Stomach (tissue), 9 donors: ENCODE results near the gene NCOA3. TPM values are rescaled to one million over a fixed set of nuclear protein-coding genes. Genes with fewer than 3 reads are reported as not detected.

Experiments
- DNase-seq, 2 donors: peaks; one replicate each; pipeline versions ENCODE4 v3.0.0 to v3.0.0-alpha.2; 2013 to 2019
- H3K27ac ChIP-seq, 5 donors: fragments of 200-600 bp in 4 of 5; sonication (generic) in 4 of 5; one replicate each; pipeline ENCODE4 v1.5.1; 2013 to 2019; ENCODE audit warnings: mild to moderate bottlenecking in 1 of 5, moderate library complexity in 1 of 5
- H3K27me3 ChIP-seq, 3 donors: fragments of 200-600 bp; sonication (generic); one replicate each; pipeline ENCODE4 v1.5.1; 2017 to 2019; ENCODE audit warnings: mixed run types in 1 of 3
- H3K36me3 ChIP-seq, 4 donors: fragments of 200-600 bp; sonication (generic); 1 replicate in 3 of 4; 2 replicates in 1 of 4; pipeline ENCODE4 v1.5.1; 2016 to 2019
- H3K4me1 ChIP-seq, 4 donors: fragments of 200-600 bp; sonication (generic); one replicate each; pipeline ENCODE4 v1.5.1; 2016 to 2019
- H3K4me3 ChIP-seq, 4 donors: fragments of 200-600 bp; sonication (generic) in 3 of 4; one replicate each; pipeline ENCODE4 v1.5.1; 2016 to 2019; ENCODE audit warnings: mild to moderate bottlenecking in 1 of 4
- H3K9me3 ChIP-seq, 4 donors: fragments of 200-600 bp; sonication (generic); one replicate each; pipeline ENCODE4 v1.5.1; 2016 to 2019
- EP300 ChIP-seq: sonication (generic); formaldehyde crosslinking; IDR thresholded peaks from one replicate; pipeline ENCODE4 v1.6.1; 2017; ENCODE audit warnings: antibody characterized with exemption
- POLR2A ChIP-seq, 4 donors: fragments of 450-650 bp; IDR thresholded peaks; one replicate each; pipeline ENCODE4 v1.6.1; 2016; ENCODE audit warnings: antibody characterized with exemption in 4 of 4, control low read depth in 2 of 4, mild to moderate bottlenecking in 1 of 4, moderate library complexity in 1 of 4
- POLR2AphosphoS5 ChIP-seq, 3 donors: sonication (generic); formaldehyde crosslinking; IDR thresholded peaks; one replicate each; pipeline ENCODE4 v1.6.1; 2016; ENCODE audit warnings: antibody characterized with exemption in 3 of 3
- WGBS, 5 donors: extraction: QIAGEN DNeasy Blood & Tissue Kit in 3 of 5; methylation state at CpG; one replicate each; pipeline versions ENCODE4 v1.1.5 to v1.1.7; 2013 to 2018; 5-methylcytosine and 5-hydroxymethylcytosine counted together
- intact Hi-C: fragments of 100-400 bp; cut with DNase I; formaldehyde crosslinking; loops from one replicate; pipeline ENCODE4 v1.15.1; 2023; ENCODE audit warnings: low total_unique reads
- polyA plus RNA-seq, 3 donors: library from polyadenylated mRNA; stranded (reverse); fragments of 200-250 nt; gene quantifications; one replicate each; pipeline ENCODE4 v1.2.3, GENCODE V29; 2013
- total RNA-seq, 5 donors: library from RNA; depleted of rRNA; stranded (reverse); fragments of >200 nt; gene quantifications; one replicate each; pipeline versions ENCODE4 v1.1.0 to v1.2.3, GENCODE V29; 2014 to 2016
- TF ChIP-seq, protein P1 (sequence below), 7 experiments: fragments of 450-650 bp in 4 of 7; fragments of 200-600 bp in 3 of 7; sonication (generic) in 3 of 7; IDR thresholded peaks; one replicate each; pipeline ENCODE4 v1.5.1; 2016 to 2019; ENCODE audit warnings: antibody characterized with exemption in 7 of 7, control low read depth in 2 of 7, mild to moderate bottlenecking in 1 of 7
- donor health status: healthy with polysubstance abuse.
- donor health status: Bipolar disorder and iron deficiency.
- donor health status: healthy.

NCOA3 gene
- total and polyA plus RNA-seq, 8 donors, result 4.1 to 60.8 (median 16.3) TPM

DNA sequence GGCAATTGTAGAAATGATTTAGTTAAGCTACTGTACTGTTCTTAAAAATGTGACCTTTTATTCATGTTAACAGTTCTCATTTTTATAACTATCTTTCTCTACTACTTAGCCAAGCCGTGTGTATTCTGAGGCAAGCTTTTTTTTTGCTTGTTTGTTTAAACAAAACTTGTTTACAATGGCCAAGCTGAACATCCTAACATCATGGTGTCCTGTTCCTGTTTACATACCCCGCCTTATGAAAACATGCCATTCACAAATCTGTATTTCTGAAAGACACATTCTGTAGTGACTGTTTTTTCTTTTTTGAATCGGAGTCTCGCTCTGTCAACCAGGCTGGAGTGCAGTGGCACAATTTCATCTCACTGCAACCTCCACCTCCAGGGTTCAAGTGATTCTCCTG lies 140.9 kb downstream of the NCOA3 start:
- no peak overlapping the region for H3K4me3 ChIP-seq
- H3K4me1 ChIP-seq, result no peaks in the 10 kb centered on the region
- no peaks in the 10 kb centered on the region for H3K27me3 ChIP-seq
- H3K9me3 ChIP-seq, result no peaks in the 10 kb centered on the region
- no peak overlapping the region for H3K27ac ChIP-seq
- peaks cover 40 to 100% (median 96%) of the 10 kb centered on the region in 4 donors for H3K36me3 ChIP-seq
- no peak for DNase-seq
- TF ChIP-seq, protein P1, sequence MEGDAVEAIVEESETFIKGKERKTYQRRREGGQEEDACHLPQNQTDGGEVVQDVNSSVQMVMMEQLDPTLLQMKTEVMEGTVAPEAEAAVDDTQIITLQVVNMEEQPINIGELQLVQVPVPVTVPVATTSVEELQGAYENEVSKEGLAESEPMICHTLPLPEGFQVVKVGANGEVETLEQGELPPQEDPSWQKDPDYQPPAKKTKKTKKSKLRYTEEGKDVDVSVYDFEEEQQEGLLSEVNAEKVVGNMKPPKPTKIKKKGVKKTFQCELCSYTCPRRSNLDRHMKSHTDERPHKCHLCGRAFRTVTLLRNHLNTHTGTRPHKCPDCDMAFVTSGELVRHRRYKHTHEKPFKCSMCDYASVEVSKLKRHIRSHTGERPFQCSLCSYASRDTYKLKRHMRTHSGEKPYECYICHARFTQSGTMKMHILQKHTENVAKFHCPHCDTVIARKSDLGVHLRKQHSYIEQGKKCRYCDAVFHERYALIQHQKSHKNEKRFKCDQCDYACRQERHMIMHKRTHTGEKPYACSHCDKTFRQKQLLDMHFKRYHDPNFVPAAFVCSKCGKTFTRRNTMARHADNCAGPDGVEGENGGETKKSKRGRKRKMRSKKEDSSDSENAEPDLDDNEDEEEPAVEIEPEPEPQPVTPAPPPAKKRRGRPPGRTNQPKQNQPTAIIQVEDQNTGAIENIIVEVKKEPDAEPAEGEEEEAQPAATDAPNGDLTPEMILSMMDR (IDR thresholded peaks at IDR 0.05), result no peak
- TF ChIP-seq POLR2AphosphoS5 (IDR thresholded peaks at IDR 0.05), result no peak
- TF ChIP-seq EP300, result no peak
- TF ChIP-seq POLR2A (IDR thresholded peaks at IDR 0.05), result no peak
- 74 to 80% (median 78%) methylated on average over 4 of the region's 4 CpGs for WGBS, 5 donors
- intact Hi-C loops, result no loop called here

DNA sequence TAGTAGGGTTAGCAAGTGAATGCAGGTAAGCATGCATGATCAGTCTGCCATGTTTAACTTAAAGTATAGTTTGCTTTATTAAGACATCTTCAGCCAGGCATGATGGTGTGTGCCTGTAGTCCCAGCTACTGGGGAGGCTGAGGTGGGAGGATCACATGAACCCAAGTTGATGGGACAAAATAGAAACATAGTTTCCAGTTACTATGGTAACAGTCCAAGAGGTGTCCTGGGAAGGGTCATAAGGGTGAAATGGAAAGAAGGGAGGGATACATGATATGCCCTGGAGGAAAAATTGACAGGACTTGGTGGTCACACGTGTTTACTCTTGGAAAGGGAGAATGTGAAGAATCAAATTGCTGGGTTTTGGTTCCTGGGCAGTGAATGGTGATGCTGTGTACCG lies 143.9 kb downstream of the NCOA3 start:
- TF ChIP-seq EP300, result no peak
- TF ChIP-seq, protein P1 (IDR thresholded peaks at IDR 0.05), result no peak
- no peak for TF ChIP-seq POLR2AphosphoS5 (IDR thresholded peaks at IDR 0.05)
- TF ChIP-seq POLR2A (IDR thresholded peaks at IDR 0.05), result no peak
- intact Hi-C loops, result no loop called here
- 67 to 97% (median 91%) methylated on average over 2 of the region's 2 CpGs for WGBS, 5 donors
- no peak for DNase-seq
- H3K27ac ChIP-seq, result no peak overlapping the region
- H3K27me3 ChIP-seq, result no peaks in the 10 kb centered on the region
- H3K36me3 ChIP-seq, result peaks cover 29 to 100% (median 95%) of the 10 kb centered on the region in 4 donors
- H3K9me3 ChIP-seq, result no peaks in the 10 kb centered on the region
- H3K4me1 ChIP-seq, result no peaks in the 10 kb centered on the region
- H3K4me3 ChIP-seq, result no peak overlapping the region

DNA sequence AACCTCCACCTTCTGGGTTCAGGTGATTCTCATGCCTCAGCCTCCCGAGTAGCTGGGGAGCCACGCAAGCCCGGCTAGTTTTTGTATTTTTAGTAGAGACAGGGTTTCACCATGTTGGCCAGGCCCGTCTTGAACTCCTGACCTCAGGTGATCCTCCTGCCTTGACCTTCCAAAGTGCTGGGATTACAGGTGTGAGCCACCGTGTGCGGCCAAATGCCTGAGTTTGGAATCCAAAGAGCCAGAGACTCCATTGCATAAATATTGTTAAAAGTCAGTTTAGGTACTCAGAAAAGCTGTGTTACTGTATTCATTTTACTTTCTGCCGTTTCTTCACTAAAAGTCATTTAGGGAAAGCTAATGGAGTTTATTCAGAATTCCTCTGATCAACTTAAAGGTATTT lies 146.3 kb downstream of the NCOA3 start:
- Histone ChIP-seq H3K27me3 (no peaks in the 10 kb centered on the region), H3K4me1 (no peaks in the 10 kb centered on the region), H3K4me3 (no peak overlapping the region), H3K9me3 (no peaks in the 10 kb centered on the region), H3K27ac (no peak overlapping the region), H3K36me3 (peaks cover 44 to 100% (median 97%) of the 10 kb centered on the region in 4 donors)
- TF ChIP-seq, protein P1 (IDR thresholded peaks at IDR 0.05), result no peak
- TF ChIP-seq EP300, result no peak
- no peak for TF ChIP-seq POLR2AphosphoS5 (IDR thresholded peaks at IDR 0.05)
- no peak for TF ChIP-seq POLR2A (IDR thresholded peaks at IDR 0.05)
- no peak for DNase-seq
- WGBS, 5 donors, result 87 to 94% (median 90%) methylated on average over 7 of the region's 7 CpGs
- intact Hi-C loops, result no loop called here

DNA sequence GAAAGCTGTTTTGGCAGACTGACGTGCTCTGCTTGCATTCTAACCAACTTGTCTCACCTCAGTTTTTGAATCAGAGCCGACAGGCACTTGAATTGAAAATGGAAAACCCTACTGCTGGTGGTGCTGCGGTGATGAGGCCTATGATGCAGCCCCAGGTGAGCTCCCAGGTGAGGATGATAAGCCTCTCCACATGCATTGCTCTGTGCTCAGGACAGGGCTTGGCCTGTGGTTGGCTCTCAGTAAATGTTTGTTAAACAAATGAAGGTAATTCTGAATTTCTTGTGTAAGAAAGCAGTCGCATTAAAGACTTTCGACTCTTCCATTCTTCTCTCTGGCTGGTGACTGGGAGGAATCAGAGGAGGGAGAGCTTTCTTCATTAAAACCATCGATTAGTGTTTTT lies 147.3 kb downstream of the NCOA3 start:
- H3K36me3 ChIP-seq, result peaks cover 48 to 100% (median 98%) of the 10 kb centered on the region in 4 donors
- TF ChIP-seq, protein P1 (IDR thresholded peaks at IDR 0.05), result no peak
- TF ChIP-seq EP300 (no peak), POLR2AphosphoS5 (IDR thresholded peaks at IDR 0.05) (no peak), POLR2A (IDR thresholded peaks at IDR 0.05) (no peak)
- H3K9me3 ChIP-seq, result no peaks in the 10 kb centered on the region
- H3K27ac ChIP-seq, result no peak overlapping the region
- no peak for DNase-seq
- no peak overlapping the region for H3K4me3 ChIP-seq
- no peaks in the 10 kb centered on the region for H3K4me1 ChIP-seq
- WGBS, 5 donors, result 85 to 92% (median 90%) methylated on average over 6 of the region's 6 CpGs
- intact Hi-C loops, result no loop called here
- H3K27me3 ChIP-seq, result no peaks in the 10 kb centered on the region
